SK-N-MC (cell line): ENCODE data around the gene PYCARD.

Source experiments
- EZH2 ChIP-seq: fragments of 200-600 bp; sonication (generic); IDR thresholded peaks from one replicate; pipeline ENCODE4 v1.6.1; 2017; ENCODE audit warnings: antibody characterized with exemption
- POLR2AphosphoS5 ChIP-seq: IDR thresholded peaks from 2 replicates; pipeline ENCODE4 v1.6.1; 2012; ENCODE audit warnings: mild to moderate bottlenecking, low read depth, low read length, borderline replicate concordance

DNA sequence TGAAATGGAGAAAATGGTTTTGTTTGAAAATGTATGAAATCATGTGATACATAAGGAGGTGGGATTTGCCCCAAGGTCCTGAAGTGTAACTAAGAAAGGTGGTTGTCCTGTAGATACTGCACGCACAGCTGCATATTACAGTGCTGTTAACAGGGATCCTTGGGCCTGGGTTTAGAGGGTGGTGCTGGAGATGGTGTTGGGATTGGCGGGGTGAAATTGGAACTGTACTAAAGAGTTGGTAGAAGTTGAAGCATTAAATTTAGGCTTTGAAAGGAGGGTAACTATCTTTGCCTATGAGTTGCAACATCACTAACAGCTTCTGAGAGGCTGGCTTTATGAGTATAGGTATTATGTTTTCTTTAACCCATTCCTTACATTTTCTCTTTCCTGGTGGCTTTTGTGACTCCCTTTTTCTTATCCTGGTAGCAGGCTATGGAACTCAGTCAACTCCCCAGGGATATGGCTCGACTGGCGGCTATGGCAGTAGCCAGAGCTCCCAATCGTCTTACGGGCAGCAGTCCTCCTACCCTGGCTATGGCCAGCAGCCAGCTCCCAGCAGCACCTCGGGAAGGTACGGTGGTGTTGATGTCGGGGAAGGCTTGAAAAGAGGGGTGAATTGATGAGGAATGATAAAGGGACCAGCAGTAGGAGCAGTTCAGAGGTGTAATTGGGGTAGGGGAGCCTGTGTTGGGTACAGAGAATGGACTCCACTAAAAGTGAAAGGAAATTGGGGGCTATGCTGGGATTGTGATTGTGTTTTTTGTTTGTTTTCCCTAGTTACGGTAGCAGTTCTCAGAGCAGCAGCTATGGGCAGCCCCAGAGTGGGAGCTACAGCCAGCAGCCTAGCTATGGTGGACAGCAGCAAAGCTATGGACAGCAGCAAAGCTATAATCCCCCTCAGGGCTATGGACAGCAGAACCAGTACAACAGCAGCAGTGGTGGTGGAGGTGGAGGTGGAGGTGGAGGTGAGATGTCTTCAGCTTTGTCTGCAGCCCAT lies 18.8 kb downstream of the PYCARD start:
- TF ChIP-seq EZH2 (no peak), POLR2AphosphoS5 (no peak)
